ENCODE results near the gene NES. TPM values are rescaled to one million over a fixed set of nuclear protein-coding genes. Genes with fewer than 3 reads are reported as not detected.

NES gene
- total RNA-seq, 1 experiment from 2014 or later, result 8.4 TPM

GRCh38 chr1:156696755-156697154 is 19.5 kb upstream of the NES start:
- Histone ChIP-seq H3K27me3 (ENCODE audit: insufficient read depth, low read length) (no peaks in the 10 kb centered on the region), H3K9ac (ENCODE audit: low read length) (no peak overlapping the region), H3K4me3 (replicated peaks in 1 of 2; ENCODE audit: low read depth in 1 of 2, low read length in 2 of 2) (no peak overlapping the region), H3K9me2 (ENCODE audit: insufficient read depth) (no peaks in the 10 kb centered on the region), H3K9me3 (ENCODE audit: control insufficient read depth in 1 of 2, insufficient read depth in 1 of 2, low read depth in 1 of 2, low read length in 2 of 2) (no peaks in the 10 kb centered on the region), H3K4me2 (ENCODE audit: low read length) (no peak overlapping the region), H2AFZ (ENCODE audit: low read depth, low read length, poor library complexity, severe bottlenecking) (no peak overlapping the region), H3K27ac (ENCODE audit: low read depth, low read length) (no peak overlapping the region), H4K20me1 (ENCODE audit: insufficient read depth) (no peaks in the 10 kb centered on the region), H3K4me1 (ENCODE audit: control insufficient read depth in 1 of 2, insufficient read depth in 2 of 2, low read length in 2 of 2) (peaks cover 29 to 36% of the 10 kb centered on the region in 2 experiments), H3K36me3 (ENCODE audit: control insufficient read depth in 1 of 2, insufficient read depth in 2 of 2, low read length in 2 of 2) (peaks cover 22 to 24% of the 10 kb centered on the region in 2 experiments; a peak in 3 of 4 replicates), H3K79me2 (ENCODE audit: insufficient read depth, low read length) (0 out of 2 replicates have a peak, but pooled peaks cover 4% of the 10 kb centered on the region)
- intact Hi-C loops (cut with micrococcal nuclease), result no loop called here
- RAD21 ChIA-PET (ENCODE audit: low non-redundant PET in 1 of 2, low total read pairs in 2 of 2, uncharacterized antibody in 2 of 2, unreplicated experiment in 2 of 2), result no interaction called here
- POLR2A ChIA-PET, result no interaction called here
- ATAC-seq, result no peak
- DNase-seq (ENCODE audit: low read depth, low spot score), result no peak
- TF ChIP-seq, protein P1, sequence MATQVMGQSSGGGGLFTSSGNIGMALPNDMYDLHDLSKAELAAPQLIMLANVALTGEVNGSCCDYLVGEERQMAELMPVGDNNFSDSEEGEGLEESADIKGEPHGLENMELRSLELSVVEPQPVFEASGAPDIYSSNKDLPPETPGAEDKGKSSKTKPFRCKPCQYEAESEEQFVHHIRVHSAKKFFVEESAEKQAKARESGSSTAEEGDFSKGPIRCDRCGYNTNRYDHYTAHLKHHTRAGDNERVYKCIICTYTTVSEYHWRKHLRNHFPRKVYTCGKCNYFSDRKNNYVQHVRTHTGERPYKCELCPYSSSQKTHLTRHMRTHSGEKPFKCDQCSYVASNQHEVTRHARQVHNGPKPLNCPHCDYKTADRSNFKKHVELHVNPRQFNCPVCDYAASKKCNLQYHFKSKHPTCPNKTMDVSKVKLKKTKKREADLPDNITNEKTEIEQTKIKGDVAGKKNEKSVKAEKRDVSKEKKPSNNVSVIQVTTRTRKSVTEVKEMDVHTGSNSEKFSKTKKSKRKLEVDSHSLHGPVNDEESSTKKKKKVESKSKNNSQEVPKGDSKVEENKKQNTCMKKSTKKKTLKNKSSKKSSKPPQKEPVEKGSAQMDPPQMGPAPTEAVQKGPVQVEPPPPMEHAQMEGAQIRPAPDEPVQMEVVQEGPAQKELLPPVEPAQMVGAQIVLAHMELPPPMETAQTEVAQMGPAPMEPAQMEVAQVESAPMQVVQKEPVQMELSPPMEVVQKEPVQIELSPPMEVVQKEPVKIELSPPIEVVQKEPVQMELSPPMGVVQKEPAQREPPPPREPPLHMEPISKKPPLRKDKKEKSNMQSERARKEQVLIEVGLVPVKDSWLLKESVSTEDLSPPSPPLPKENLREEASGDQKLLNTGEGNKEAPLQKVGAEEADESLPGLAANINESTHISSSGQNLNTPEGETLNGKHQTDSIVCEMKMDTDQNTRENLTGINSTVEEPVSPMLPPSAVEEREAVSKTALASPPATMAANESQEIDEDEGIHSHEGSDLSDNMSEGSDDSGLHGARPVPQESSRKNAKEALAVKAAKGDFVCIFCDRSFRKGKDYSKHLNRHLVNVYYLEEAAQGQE (IDR thresholded peaks at IDR 0.05; ENCODE audit: low read depth), result no peak
- TF ChIP-seq SIN3A (IDR thresholded peaks at IDR 0.05; ENCODE audit: low read depth) (no peak), SP1 (IDR thresholded peaks at IDR 0.05; ENCODE audit: low read depth) (no peak), ZNF274 (IDR thresholded peaks at IDR 0.05; ENCODE audit: low read depth, low read length) (no peak), RAD21 (IDR thresholded peaks at IDR 0.05; ENCODE audit: low read depth) (no peak), YY1 (IDR thresholded peaks at IDR 0.05; ENCODE audit: extremely low read depth, insufficient replicate concordance, low read depth, low read length) (no peak), CBX3 (IDR thresholded peaks at IDR 0.05; ENCODE audit: low read depth) (no peak), TCF7L2 (IDR thresholded peaks at IDR 0.05; ENCODE audit: borderline replicate concordance, extremely low read depth, insufficient read depth, insufficient read length) (no peak), CTCF (IDR thresholded peaks at IDR 0.05 in 2 of 3, conservative IDR thresholded peaks at IDR 0.05 in 1 of 3; ENCODE audit: borderline replicate concordance in 1 of 3, insufficient read depth in 1 of 3, low read depth in 2 of 3, low read length in 2 of 3) (no peak), EZH2 (IDR thresholded peaks at IDR 0.05) (no peak), CEBPB (IDR thresholded peaks at IDR 0.05; ENCODE audit: low read depth) (no peak), JUND (IDR thresholded peaks at IDR 0.05) (no peak), FOSL1 (IDR thresholded peaks at IDR 0.05; ENCODE audit: low read depth) (no peak), POLR2A (IDR thresholded peaks at IDR 0.05; ENCODE audit: borderline replicate concordance, extremely low read depth, insufficient read depth, insufficient read length) (no peak), POLR2AphosphoS5 (IDR thresholded peaks at IDR 0.05; ENCODE audit: low read depth, low read length) (no peak), ELF1 (IDR thresholded peaks at IDR 0.05; ENCODE audit: borderline replicate concordance, low read depth) (no peak)
- TF ChIP-seq, protein P2, sequence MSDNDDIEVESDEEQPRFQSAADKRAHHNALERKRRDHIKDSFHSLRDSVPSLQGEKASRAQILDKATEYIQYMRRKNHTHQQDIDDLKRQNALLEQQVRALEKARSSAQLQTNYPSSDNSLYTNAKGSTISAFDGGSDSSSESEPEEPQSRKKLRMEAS (IDR thresholded peaks at IDR 0.05), result no peak
- BruUV-seq (replicated peaks), result no TSS peak
- CTCF ChIA-PET, result interaction anchor here (0.9 kb wide), 1 partner anchor 9 kb away, joined by 5 read pairs; the partner anchor contains the start of gene CRABP2
